Measurements from ENCODE around the gene TSFM. TPM values are rescaled to one million over a fixed set of nuclear protein-coding genes. Genes with fewer than 3 reads are reported as not detected.

Gene TSFM
- total RNA-seq, 2 donors from 2014 or later = 37.7 to 39.9 TPM

DNA sequence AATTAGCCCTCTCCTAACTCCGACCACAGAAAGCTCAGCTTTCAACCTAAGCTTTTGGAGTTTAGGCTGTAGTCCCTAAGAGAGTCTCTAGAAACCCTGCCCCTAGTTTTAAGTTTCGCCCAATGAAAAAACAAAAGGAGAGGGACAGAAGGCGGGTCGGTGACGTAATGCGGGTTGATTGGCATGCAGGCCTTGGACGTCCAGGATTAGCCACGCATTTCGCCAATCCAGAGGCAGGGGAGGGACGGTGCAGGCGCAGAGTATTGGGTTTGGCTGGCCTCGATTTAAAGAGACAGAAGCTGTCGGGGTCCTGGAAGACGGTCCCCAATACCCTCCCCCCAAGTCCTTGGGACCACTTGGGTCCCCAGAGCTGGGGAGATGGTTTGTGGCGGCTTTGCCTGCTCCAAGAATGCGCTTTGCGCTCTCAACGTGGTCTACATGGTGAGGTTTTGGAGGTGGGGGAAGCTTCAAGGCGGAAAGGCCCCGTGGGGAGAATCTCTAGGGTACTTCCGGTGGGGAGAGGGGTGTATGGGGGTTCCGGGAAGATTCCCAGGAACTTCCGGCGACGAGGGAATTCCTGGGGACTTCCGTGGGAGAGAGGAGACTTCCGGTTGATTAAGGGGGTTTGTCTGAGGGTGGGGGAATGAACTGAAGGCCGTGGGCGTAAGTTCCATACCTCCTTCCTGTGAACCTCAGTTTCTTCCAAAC, 37.7 kb upstream of the TSFM start, which contains the start of gene TSPAN31:
TSPAN31 (plus strand) TSS at position 263 of the 708 bp plus-strand sequence; CDS start at position 379, 116 bp downstream.
- Mint-ChIP-seq H3K4me3 (peak within 1 kb of the TSS; percentile 94), H3K27me3 (ENCODE audit: insufficient read depth) (peaks cover 42% of the 10 kb centered on the region), H3K27ac (peak within 1 kb of the TSS; percentile 99), H3K36me3 (ENCODE audit: low read depth) (peaks cover 33% of the 10 kb centered on the region), H3K9me3 (peaks cover 3% of the 10 kb centered on the region), H3K4me1 (peaks cover 5% of the 10 kb centered on the region)
- Histone ChIP-seq H3K27ac (ENCODE audit: low read depth, low read length) (peak within 1 kb of the TSS; percentile 96), H3K27me3 (ENCODE audit: control insufficient read depth, insufficient read depth, low read length, poor library complexity, severe bottlenecking) (peaks cover 44% of the 10 kb centered on the region), H3K36me3 (ENCODE audit: control insufficient read depth, insufficient read depth, low read length) (peaks cover 38% of the 10 kb centered on the region), H3K9me3 (ENCODE audit: control insufficient read depth, low read length) (no peaks in the 10 kb centered on the region), H3K4me3 (ENCODE audit: low read length) (peak within 1 kb of the TSS; percentile 97), H3K9ac (ENCODE audit: extremely low read depth, low read length, poor library complexity, severe bottlenecking) (peak within 1 kb of the TSS; percentile 97), H3K4me1 (ENCODE audit: control insufficient read depth, insufficient read depth, low read length) (no peaks in the 10 kb centered on the region)
- DNase-seq = peak; percentile 99
- TF ChIP-seq, protein P1, sequence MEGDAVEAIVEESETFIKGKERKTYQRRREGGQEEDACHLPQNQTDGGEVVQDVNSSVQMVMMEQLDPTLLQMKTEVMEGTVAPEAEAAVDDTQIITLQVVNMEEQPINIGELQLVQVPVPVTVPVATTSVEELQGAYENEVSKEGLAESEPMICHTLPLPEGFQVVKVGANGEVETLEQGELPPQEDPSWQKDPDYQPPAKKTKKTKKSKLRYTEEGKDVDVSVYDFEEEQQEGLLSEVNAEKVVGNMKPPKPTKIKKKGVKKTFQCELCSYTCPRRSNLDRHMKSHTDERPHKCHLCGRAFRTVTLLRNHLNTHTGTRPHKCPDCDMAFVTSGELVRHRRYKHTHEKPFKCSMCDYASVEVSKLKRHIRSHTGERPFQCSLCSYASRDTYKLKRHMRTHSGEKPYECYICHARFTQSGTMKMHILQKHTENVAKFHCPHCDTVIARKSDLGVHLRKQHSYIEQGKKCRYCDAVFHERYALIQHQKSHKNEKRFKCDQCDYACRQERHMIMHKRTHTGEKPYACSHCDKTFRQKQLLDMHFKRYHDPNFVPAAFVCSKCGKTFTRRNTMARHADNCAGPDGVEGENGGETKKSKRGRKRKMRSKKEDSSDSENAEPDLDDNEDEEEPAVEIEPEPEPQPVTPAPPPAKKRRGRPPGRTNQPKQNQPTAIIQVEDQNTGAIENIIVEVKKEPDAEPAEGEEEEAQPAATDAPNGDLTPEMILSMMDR (conservative IDR thresholded peaks at IDR 0.05) = no peak
- 4 to 13% methylated on average over 10 to 28 of the region's 29 CpGs for WGBS, 2 experiments (ENCODE audit: insufficient coverage in 1 of 2, insufficient read length in 1 of 2)

DNA sequence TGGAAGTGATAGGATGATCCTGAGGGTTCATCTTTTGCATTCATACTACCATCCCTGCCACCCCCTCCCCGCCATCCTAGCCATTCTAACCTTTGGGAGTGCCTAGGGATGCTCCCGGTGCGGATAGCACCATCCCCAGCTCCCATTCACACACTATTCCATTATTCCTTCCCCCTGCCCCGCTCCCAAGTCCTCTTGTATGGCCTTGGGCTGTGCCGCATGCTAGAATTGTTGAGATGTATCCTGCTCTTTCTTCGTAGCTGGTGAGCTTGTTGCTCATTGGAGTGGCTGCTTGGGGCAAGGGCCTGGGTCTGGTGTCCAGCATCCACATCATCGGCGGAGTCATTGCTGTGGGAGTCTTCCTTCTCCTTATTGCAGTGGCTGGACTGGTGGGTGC, 37.1 kb upstream of the TSFM start:
- peaks cover 3% of the 10 kb centered on the region for H3K9me3 Mint-ChIP-seq
- no peak overlapping the region for H3K27ac ChIP-seq (ENCODE audit: low read depth, low read length)
- 56 to 90% methylated on average over 3 to 8 of the region's 8 CpGs for WGBS, 2 experiments (ENCODE audit: insufficient coverage in 1 of 2, insufficient read length in 1 of 2)
- H3K4me1 ChIP-seq (ENCODE audit: control insufficient read depth, insufficient read depth, low read length) = no peaks in the 10 kb centered on the region
- TF ChIP-seq, protein P1 (conservative IDR thresholded peaks at IDR 0.05) = no peak
- H3K27ac Mint-ChIP-seq = peak overlapping the region; percentile 99
- peak; percentile 71 for DNase-seq
- H3K4me3 ChIP-seq (ENCODE audit: low read length) = peak overlapping the region; percentile 97
- peaks cover 37% of the 10 kb centered on the region for H3K27me3 Mint-ChIP-seq (ENCODE audit: insufficient read depth)
- peak overlapping the region; percentile 97 for H3K9ac ChIP-seq (ENCODE audit: extremely low read depth, low read length, poor library complexity, severe bottlenecking)
- H3K4me3 Mint-ChIP-seq = peak overlapping the region; percentile 94
- H3K36me3 Mint-ChIP-seq (ENCODE audit: low read depth) = peaks cover 37% of the 10 kb centered on the region
- H3K9me3 ChIP-seq (ENCODE audit: control insufficient read depth, low read length) = no peaks in the 10 kb centered on the region
- H3K27me3 ChIP-seq (ENCODE audit: control insufficient read depth, insufficient read depth, low read length, poor library complexity, severe bottlenecking) = peaks cover 38% of the 10 kb centered on the region
- peaks cover 5% of the 10 kb centered on the region for H3K4me1 Mint-ChIP-seq
- H3K36me3 ChIP-seq (ENCODE audit: control insufficient read depth, insufficient read depth, low read length) = peaks cover 42% of the 10 kb centered on the region

DNA sequence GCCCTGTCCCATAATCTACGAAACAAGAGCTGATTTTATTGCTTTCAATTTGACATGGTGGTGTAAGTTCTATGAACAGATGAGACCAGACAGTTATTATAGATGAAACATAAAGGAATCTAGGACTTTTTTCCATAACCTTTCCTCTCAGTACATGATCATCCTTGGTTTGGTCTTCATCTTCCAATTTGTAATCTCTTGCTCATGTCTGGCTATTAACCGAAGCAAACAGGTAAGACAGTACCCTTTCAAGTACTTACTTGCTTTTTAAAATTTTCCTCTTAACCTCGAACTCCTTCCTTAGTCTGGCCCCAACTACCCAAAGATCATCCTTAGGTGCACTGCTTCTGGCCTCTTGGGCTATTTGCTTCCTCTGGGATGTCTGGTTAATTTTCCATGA, 36.6 kb upstream of the TSFM start:
- H3K27ac ChIP-seq (ENCODE audit: low read depth, low read length) = no peak overlapping the region
- peaks cover 7% of the 10 kb centered on the region for H3K4me1 Mint-ChIP-seq
- H3K4me1 ChIP-seq (ENCODE audit: control insufficient read depth, insufficient read depth, low read length) = peaks cover 4% of the 10 kb centered on the region
- TF ChIP-seq, protein P1 (conservative IDR thresholded peaks at IDR 0.05) = no peak
- H3K27ac Mint-ChIP-seq = no peak overlapping the region
- H3K4me3 ChIP-seq (ENCODE audit: low read length) = peak overlapping the region; percentile 97
- H3K9ac ChIP-seq (ENCODE audit: extremely low read depth, low read length, poor library complexity, severe bottlenecking) = no peak overlapping the region
- 92 to 100% methylated on average over 3 of the region's 3 CpGs for WGBS, 2 experiments (ENCODE audit: insufficient coverage in 1 of 2, insufficient read length in 1 of 2)
- H3K27me3 ChIP-seq (ENCODE audit: control insufficient read depth, insufficient read depth, low read length, poor library complexity, severe bottlenecking) = peaks cover 33% of the 10 kb centered on the region
- H3K9me3 Mint-ChIP-seq = peaks cover 3% of the 10 kb centered on the region
- H3K36me3 Mint-ChIP-seq (ENCODE audit: low read depth) = peaks cover 43% of the 10 kb centered on the region
- peak overlapping the region; percentile 94 for H3K4me3 Mint-ChIP-seq
- no peak for DNase-seq
- H3K36me3 ChIP-seq (ENCODE audit: control insufficient read depth, insufficient read depth, low read length) = peaks cover 48% of the 10 kb centered on the region
- peaks cover 31% of the 10 kb centered on the region for H3K27me3 Mint-ChIP-seq (ENCODE audit: insufficient read depth)
- H3K9me3 ChIP-seq (ENCODE audit: control insufficient read depth, low read length) = no peaks in the 10 kb centered on the region

Data from endodermal cell (in vitro differentiated cells).